MM.1S (cell line): ENCODE measurements around the gene VDAC2.
"Not testable (repeated sequence)": the region's sequence is repeated elsewhere in the genome, so short reads cannot be mapped to it uniquely, and the experiment has no call there.

ENCODE experiments used
- CTCF ChIP-seq: fragments of 300-600 bp; sonication (generic); IDR thresholded peaks from 2 replicates; pipeline ENCODE4 v1.5.1; 2016; ENCODE audit warnings: antibody characterized with exemption, low read length, mixed read lengths
- EZH2 ChIP-seq: fragments of 300-600 bp; sonication (generic); optimal IDR thresholded peaks from 2 replicates; pipeline ENCODE3; 2017; ENCODE audit warnings: low read depth, mild to moderate bottlenecking, antibody characterized with exemption, low read length, mixed read lengths
- EZH2phosphoT487 ChIP-seq: fragments of 300-600 bp; sonication (generic); IDR thresholded peaks from 2 replicates; pipeline ENCODE4 v1.6.1; 2018; ENCODE audit warnings: antibody characterized with exemption, low read length

- not testable (repeated sequence) for TF ChIP-seq CTCF, EZH2, EZH2phosphoT487
These were observed 10.9 kb downstream of the VDAC2 start for GRCh38 chr10:75221492-75221891.
